GM12878 (cell line): ENCODE data around the gene HYI. TPM values are rescaled to one million over a fixed set of nuclear protein-coding genes. Genes with fewer than 3 reads are reported as not detected.

Experiments used
- ATAC-seq: fragments of 200-7000 bp; cut with Tn5 transposase; 3 replicates; pipeline ENCODE4 v1.9.1; 2020; ENCODE audit warnings: mild to moderate bottlenecking, moderate library complexity
- BruUV-seq: library from RNA; stranded (reverse); fragments of 400-500 nt; replicated peaks from 2 replicates; lab custom pipeline; 2021; lab: Mats Ljungman, UMichigan
- CTCF ChIA-PET: fragments of 300-600 bp; sonication (Branson Sonifier 250); formaldehyde crosslinking; extraction: SDS; loops from one replicate; lab custom pipeline; 2021; ENCODE audit warnings: inconsistent platforms; lab: Yijun Ruan, JAX
- POLR2A ChIA-PET: fragments of 350-600 bp; formaldehyde crosslinking; extraction: SDS; loops from one replicate; lab custom pipeline; 2021; ENCODE audit warnings: inconsistent platforms; lab: Charles Lee
- RAD21 ChIA-PET: fragments of 300-600 bp; sonication (Branson Sonifier 250); formaldehyde crosslinking; loops from one replicate; lab custom pipeline; 2023; ENCODE audit warnings: antibody characterized with exemption; ENCODE audit not compliant: unreplicated experiment; lab: Charles Lee
- SMC1A ChIA-PET: fragments of 300-600 bp; sonication (Branson Sonifier 250); formaldehyde crosslinking; loops from one replicate; lab custom pipeline; 2023; ENCODE audit not compliant: unreplicated experiment, uncharacterized antibody; lab: Charles Lee
- DNase-seq: peaks from one replicate; pipeline ENCODE4 v3.0.0-alpha.2; 2011; ENCODE audit warnings: low read depth, low spot score
- FAIRE-seq: peaks from 3 replicates; lab custom pipeline; 2011; peaks lifted over from hg19 to GRCh38; lab: Jason Lieb, UNC
- H2AFZ ChIP-seq: 2 replicates; pipeline ENCODE4 v1.6.0; 2011; ENCODE audit warnings: low read depth, low read length, control low read depth; ENCODE audit not compliant: control insufficient read depth
- H3K27ac ChIP-seq: 2 replicates; pipeline ENCODE4 v1.5.1; 2011; ENCODE audit warnings: control low read depth; ENCODE audit not compliant: control insufficient read depth, insufficient read depth
- H3K27me3 ChIP-seq, 2 experiments: replicated peaks in 1 of 2; 2 replicates each; pipeline versions ENCODE4 v1.6.0 to v1.6.1; 2011; ENCODE audit warnings: low read length in 1 of 2; ENCODE audit not compliant: control insufficient read depth in 2 of 2, insufficient read depth in 2 of 2
- H3K36me3 ChIP-seq, 2 experiments: 2 replicates each; pipeline ENCODE4 v1.5.1; 2011; ENCODE audit warnings: low read length in 1 of 2; ENCODE audit not compliant: control insufficient read depth in 2 of 2, insufficient read depth in 2 of 2
- H3K4me1 ChIP-seq: 2 replicates; pipeline ENCODE4 v1.6.1; 2011; ENCODE audit warnings: mild to moderate bottlenecking, low read length, moderate library complexity, mixed read lengths; ENCODE audit not compliant: control insufficient read depth, insufficient read depth
- H3K4me2 ChIP-seq: 2 replicates; pipeline ENCODE4 v1.6.0; 2011; ENCODE audit warnings: control low read depth; ENCODE audit not compliant: control insufficient read depth, insufficient read depth
- H3K4me3 ChIP-seq: fragments of 200-600 bp; sonication (generic); 2 replicates; pipeline ENCODE4 v1.5.1; 2016
- H3K79me2 ChIP-seq: 2 replicates; pipeline ENCODE4 v1.6.0; 2011; ENCODE audit warnings: low read length; ENCODE audit not compliant: control insufficient read depth, insufficient read depth
- H3K9ac ChIP-seq: 2 replicates; pipeline ENCODE4 v1.8.0; 2011; ENCODE audit warnings: low read length, control low read depth, mixed read lengths; ENCODE audit not compliant: control insufficient read depth, insufficient read depth
- H3K9me3 ChIP-seq: replicated peaks from 3 replicates; pipeline ENCODE4 v1.5.1; 2011; ENCODE audit warnings: mild to moderate bottlenecking, low read length; ENCODE audit not compliant: control insufficient read depth, insufficient read depth
- H4K20me1 ChIP-seq: 2 replicates; pipeline ENCODE4 v1.6.0; 2011; ENCODE audit not compliant: control insufficient read depth, insufficient read depth
- ASH2L ChIP-seq: fragments of 300-600, 200-600 bp; sonication (generic); IDR thresholded peaks from 2 replicates; pipeline ENCODE4 v1.6.1; 2017; ENCODE audit warnings: low read depth, mild to moderate bottlenecking, borderline replicate concordance
- CHD2 ChIP-seq: IDR thresholded peaks from 2 replicates; pipeline ENCODE4 v1.6.1; 2011; ENCODE audit warnings: low read depth, low read length, improper control_type of control experiment, borderline replicate concordance
- IRF3 ChIP-seq: fragments of 450-650 bp; IDR thresholded peaks from 2 replicates; pipeline ENCODE4 v1.6.1; 2014; ENCODE audit warnings: mild to moderate bottlenecking
- IRF4 ChIP-seq: IDR thresholded peaks from 2 replicates; pipeline ENCODE4 v1.6.1; 2011; ENCODE audit warnings: low read depth, low read length
- JUNB ChIP-seq: IDR thresholded peaks from 2 replicates; pipeline ENCODE4 v1.6.1; 2016; ENCODE audit warnings: antibody characterized with exemption, mild to moderate bottlenecking
- MEF2B ChIP-seq: fragments of 450-650 bp; IDR thresholded peaks from 2 replicates; pipeline ENCODE4 v1.6.1; 2018; ENCODE audit warnings: mild to moderate bottlenecking, moderate library complexity; ENCODE audit not compliant: partially characterized antibody, poor library complexity, severe bottlenecking
- MLLT1 ChIP-seq: fragments of 450-650 bp; IDR thresholded peaks from 2 replicates; pipeline ENCODE4 v1.6.1; 2016; ENCODE audit warnings: mild to moderate bottlenecking
- RB1 ChIP-seq: fragments of 450-650 bp; formaldehyde crosslinking; IDR thresholded peaks from 2 replicates; pipeline ENCODE4 v1.6.1; 2017; ENCODE audit warnings: mild to moderate bottlenecking, borderline replicate concordance
- RCOR1 ChIP-seq: conservative IDR thresholded peaks from 2 replicates; pipeline ENCODE4 v1.6.1; 2012; ENCODE audit warnings: low read depth, low read length, improper control_type of control experiment
- SMARCA5 ChIP-seq: fragments of 450-650 bp; IDR thresholded peaks from 2 replicates; pipeline ENCODE4 v1.6.1; 2017; ENCODE audit warnings: mild to moderate bottlenecking
- TCF12 ChIP-seq: IDR thresholded peaks from 2 replicates; pipeline ENCODE4 v1.6.1; 2011; ENCODE audit warnings: low read depth, mild to moderate bottlenecking, low read length
- TCF3 ChIP-seq: IDR thresholded peaks from 2 replicates; pipeline ENCODE4 v1.6.1; 2012; ENCODE audit warnings: low read depth, mild to moderate bottlenecking, low read length, borderline replicate concordance; ENCODE audit not compliant: insufficient read depth
- ZNF207 ChIP-seq: fragments of 450-650 bp; IDR thresholded peaks from 2 replicates; pipeline ENCODE4 v1.6.1; 2014; ENCODE audit warnings: antibody characterized with exemption, mild to moderate bottlenecking, borderline replicate concordance
- WGBS: methylation state at CpG from one replicate; pipeline ENCODE4 v1.1.6; 2016; ENCODE audit warnings: low lambda C conversion rate; ENCODE audit not compliant: insufficient replicate concordance, insufficient coverage; ENCODE audit errors: missing lambda C conversion rate; 5-methylcytosine and 5-hydroxymethylcytosine counted together
- in situ Hi-C: fragments of 300-500 bp; cut with MboI; formaldehyde crosslinking; loops from 9 replicates; pipeline ENCODE4 v1.14.3; 2018; ENCODE audit warnings: mixed read lengths
- intact Hi-C: fragments of 100-400 bp; cut with micrococcal nuclease; formaldehyde crosslinking; loops from one replicate; pipeline ENCODE4 v1.14.2; 2022; ENCODE audit not compliant: unreplicated experiment
- polyA plus RNA-seq, 11 experiments: library from polyadenylated mRNA; depleted of rRNA in 4 of 11; unstranded in 6 of 11; stranded (reverse) in 5 of 11; fragments of >200 nt; fragmentation: Nextera tagmentation in 4 of 11; fragmentation: Illumina TruSeq in 1 of 11; extraction: Ambion mirVana in 4 of 11; extraction: Trizol in 1 of 11; gene quantifications; 1 replicate in 1 of 11; 2 replicates in 10 of 11; pipeline versions ENCODE4 v1.2.1 to v1.2.3, GENCODE V29; 2011 to 2016; ENCODE audit warnings: inconsistent platforms in 2 of 11, missing spikeins in 2 of 11, low read depth in 1 of 11
- total RNA-seq, 4 experiments: library from RNA; depleted of rRNA in 3 of 4; stranded (reverse); fragments of >200 nt in 3 of 4; fragmentation: Illumina TruSeq in 1 of 4; extraction: Trizol in 1 of 4; gene quantifications; 2 replicates each; pipeline versions ENCODE4 v1.2.1 to v1.2.3, GENCODE V29; 2013 to 2021
- TF ChIP-seq, protein P1 (sequence below): fragments of 150-350 bp; IDR thresholded peaks from 2 replicates; pipeline ENCODE4 v1.6.1; 2016; ENCODE audit warnings: low read depth, low read length
- TF ChIP-seq, protein P2 (sequence below): IDR thresholded peaks from 2 replicates; pipeline ENCODE4 v1.6.1; 2012; ENCODE audit warnings: low read depth, low read length, improper control_type of control experiment

The HYI gene
- total and polyA plus RNA-seq, 10 of the 15 experiments (the other 5 are each of a cell fraction or from before 2014, with no cell fraction given): 0.27 to 5.5 (median 2.0) TPM

GRCh38 chr1:43477716-43478115, 24.0 kb upstream of the HYI start:
- FAIRE-seq (no peak), ATAC-seq (no peak), DNase-seq (no peak)
- H4K20me1 ChIP-seq: no peaks in the 10 kb centered on the region
- H3K27ac ChIP-seq: no peak overlapping the region
- no peak overlapping the region for H2AFZ ChIP-seq
- no peak overlapping the region for H3K4me2 ChIP-seq
- H3K79me2 ChIP-seq: no peaks in the 10 kb centered on the region
- H3K27me3 ChIP-seq: no peaks in the 10 kb centered on the region
- ChIA-PET POLR2A (no interaction called here), SMC1A (no interaction called here), CTCF (no interaction called here), RAD21 (no interaction called here)
- BruUV-seq: no TSS peak
- no peak overlapping the region for H3K9ac ChIP-seq
- intact Hi-C loops: no loop called here
- H3K9me3 ChIP-seq: no peaks in the 10 kb centered on the region
- in situ Hi-C loops: no loop called here
- H3K4me3 ChIP-seq: no peak overlapping the region
- TF ChIP-seq MEF2B: no peak
- TF ChIP-seq IRF3: no peak
- no peak for TF ChIP-seq ASH2L
- no peak for TF ChIP-seq RB1
- TF ChIP-seq RCOR1: no peak
- TF ChIP-seq CHD2: no peak
- no peak for TF ChIP-seq JUNB
- TF ChIP-seq TCF3: no peak
- no peak for TF ChIP-seq MLLT1
- no peak for TF ChIP-seq SMARCA5
- TF ChIP-seq ZNF207: no peak
- TF ChIP-seq, protein P1, sequence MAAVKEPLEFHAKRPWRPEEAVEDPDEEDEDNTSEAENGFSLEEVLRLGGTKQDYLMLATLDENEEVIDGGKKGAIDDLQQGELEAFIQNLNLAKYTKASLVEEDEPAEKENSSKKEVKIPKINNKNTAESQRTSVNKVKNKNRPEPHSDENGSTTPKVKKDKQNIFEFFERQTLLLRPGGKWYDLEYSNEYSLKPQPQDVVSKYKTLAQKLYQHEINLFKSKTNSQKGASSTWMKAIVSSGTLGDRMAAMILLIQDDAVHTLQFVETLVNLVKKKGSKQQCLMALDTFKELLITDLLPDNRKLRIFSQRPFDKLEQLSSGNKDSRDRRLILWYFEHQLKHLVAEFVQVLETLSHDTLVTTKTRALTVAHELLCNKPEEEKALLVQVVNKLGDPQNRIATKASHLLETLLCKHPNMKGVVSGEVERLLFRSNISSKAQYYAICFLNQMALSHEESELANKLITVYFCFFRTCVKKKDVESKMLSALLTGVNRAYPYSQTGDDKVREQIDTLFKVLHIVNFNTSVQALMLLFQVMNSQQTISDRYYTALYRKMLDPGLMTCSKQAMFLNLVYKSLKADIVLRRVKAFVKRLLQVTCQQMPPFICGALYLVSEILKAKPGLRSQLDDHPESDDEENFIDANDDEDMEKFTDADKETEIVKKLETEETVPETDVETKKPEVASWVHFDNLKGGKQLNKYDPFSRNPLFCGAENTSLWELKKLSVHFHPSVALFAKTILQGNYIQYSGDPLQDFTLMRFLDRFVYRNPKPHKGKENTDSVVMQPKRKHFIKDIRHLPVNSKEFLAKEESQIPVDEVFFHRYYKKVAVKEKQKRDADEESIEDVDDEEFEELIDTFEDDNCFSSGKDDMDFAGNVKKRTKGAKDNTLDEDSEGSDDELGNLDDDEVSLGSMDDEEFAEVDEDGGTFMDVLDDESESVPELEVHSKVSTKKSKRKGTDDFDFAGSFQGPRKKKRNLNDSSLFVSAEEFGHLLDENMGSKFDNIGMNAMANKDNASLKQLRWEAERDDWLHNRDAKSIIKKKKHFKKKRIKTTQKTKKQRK: no peak
- no peak for TF ChIP-seq TCF12
- TF ChIP-seq, protein P2, sequence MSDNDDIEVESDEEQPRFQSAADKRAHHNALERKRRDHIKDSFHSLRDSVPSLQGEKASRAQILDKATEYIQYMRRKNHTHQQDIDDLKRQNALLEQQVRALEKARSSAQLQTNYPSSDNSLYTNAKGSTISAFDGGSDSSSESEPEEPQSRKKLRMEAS: no peak
- no peak for TF ChIP-seq IRF4
- H3K36me3 ChIP-seq: no peaks in the 10 kb centered on the region
- no peaks in the 10 kb centered on the region for H3K4me1 ChIP-seq
- WGBS: 67% methylated on average over 1 of the region's 1 CpG
